ENCODE measurements around the gene STIP1. TPM values are rescaled to one million over a fixed set of nuclear protein-coding genes. Genes with fewer than 3 reads are reported as not detected.

The STIP1 gene
- total RNA-seq, 1 donor from 2014 or later: 115 TPM

DNA sequence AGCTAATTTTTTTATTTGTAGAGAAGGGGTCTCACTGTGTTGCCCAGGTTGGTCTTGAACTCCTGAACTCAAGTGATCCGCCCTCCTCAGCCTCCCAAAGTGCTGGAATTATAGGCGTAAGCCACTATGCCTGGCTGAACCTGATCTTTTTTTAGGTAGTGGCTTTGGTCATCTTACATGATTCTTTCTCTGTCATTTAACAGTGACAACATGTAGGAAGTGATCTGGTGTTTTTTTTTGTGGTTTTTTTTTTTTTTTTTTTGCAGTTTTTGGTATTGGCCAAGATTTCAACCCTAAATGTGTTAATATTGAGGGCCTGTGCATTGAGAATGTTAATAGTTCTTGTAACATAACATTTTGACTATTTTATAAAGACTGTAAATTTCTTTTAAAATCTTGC, 12.5 kb downstream of the STIP1 start:
- no peak for DNase-seq (ENCODE audit: low spot score)

DNA sequence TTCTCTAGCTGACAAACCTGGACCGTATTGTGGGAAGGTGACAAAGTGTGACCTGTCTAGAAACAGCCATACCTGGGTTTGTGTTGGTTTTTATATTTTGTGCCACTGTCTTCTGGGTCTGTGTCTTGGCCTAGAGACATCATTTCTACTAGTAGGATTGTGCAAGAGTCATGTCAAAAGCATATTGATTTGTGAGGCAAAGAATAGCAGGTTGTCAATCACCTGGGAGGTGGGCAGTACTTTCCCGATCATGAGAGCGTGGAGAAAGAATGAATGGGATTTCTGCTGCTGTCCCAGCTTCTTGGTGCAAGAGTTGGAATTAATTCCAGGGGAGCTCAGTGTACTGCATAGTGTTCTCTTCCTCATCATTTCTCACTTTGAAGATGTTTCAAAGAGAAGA, 15.6 kb downstream of the STIP1 start:
- DNase-seq (ENCODE audit: low spot score): no peak

DNA sequence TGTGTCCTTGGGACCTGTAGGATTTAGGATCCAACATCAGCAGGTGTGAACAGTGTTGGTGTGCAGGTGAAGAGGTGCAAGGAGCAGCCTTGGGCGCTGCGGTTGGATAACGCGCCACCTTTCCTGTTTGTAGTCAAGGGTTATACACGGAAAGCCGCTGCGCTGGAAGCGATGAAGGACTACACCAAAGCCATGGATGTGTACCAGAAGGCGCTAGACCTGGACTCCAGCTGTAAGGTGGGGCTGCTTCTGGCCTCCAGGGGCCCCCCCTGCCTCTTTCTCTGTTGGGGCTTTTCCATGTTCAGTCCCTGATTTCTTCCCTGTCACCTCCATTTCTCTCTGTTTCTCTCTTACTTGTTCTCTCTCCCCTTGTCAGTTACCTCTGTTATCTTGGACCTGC, 17.0 kb downstream of the STIP1 start:
- DNase-seq (ENCODE audit: low spot score): no peak

DNA sequence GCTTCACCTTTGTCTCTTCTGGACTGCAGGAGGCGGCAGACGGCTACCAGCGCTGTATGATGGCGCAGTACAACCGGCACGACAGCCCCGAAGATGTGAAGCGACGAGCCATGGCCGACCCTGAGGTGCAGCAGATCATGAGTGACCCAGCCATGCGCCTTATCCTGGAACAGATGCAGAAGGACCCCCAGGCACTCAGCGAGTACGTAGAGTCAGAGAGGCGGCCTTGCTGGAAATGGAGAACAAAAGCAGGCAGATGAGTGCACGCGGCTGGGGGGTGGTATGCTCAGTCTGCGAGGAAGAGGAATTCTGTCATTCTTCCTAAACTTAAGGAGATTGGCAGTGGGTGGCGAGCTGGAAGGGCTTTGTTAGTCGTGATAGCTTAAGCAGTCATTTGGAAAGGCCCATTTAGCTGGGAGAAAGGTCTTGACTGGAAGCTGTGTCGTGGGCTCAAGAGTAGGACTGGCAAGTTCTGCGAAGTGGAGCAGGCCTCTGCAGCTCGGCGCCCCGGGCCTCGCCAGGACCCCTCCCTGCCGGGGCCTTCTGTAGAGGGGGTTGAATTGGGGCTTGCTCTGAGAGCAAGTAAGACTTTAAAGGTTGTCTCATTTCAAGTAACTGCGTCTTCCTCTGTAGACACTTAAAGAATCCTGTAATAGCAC, 17.6 kb downstream of the STIP1 start:
- no peak for DNase-seq (ENCODE audit: low spot score)

DNA sequence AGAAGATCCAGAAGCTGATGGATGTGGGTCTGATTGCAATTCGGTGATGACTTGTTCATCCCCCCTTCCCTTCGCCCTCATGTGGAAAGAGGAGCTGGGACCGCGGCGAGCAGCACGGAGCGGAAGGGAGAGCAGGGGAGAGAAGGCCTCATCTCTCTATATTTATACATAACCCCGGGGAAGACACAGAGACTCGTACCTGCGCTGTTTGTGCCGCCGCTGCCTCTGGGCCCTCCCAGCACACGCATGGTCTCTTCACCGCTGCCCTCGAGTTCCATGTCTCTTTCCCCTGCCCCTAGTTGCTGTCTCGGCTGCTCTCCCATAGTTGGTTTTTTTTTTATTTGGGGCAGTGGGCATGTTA, 18.1 kb downstream of the STIP1 start:
- no peak for DNase-seq (ENCODE audit: low spot score)

DNA sequence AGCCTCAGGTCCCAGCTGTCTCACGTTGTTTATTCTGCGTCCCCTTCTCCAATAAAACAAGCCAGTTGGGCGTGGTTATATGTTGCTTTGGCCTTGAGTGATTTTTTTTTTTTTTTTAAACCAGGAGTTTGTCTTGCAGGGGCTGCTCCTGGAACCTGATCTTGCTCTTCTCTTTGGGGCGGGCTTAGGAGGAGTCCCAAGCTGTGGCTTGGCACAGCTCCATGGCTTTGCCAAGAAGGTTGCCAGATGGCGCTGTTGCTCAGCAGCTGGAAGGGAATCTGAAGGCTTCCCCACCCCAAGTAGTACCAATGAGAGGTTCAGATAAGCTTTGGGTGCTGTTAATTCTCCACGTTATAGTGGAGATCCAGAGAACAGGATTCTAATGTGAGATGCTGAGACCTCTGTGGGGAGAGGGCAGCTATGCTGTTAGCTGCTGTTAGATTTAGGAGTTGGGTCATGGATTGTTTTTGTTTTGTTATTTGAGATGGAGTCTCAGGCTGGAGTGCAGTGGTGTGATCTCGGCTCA, 18.6 kb downstream of the STIP1 start:
- peak; percentile 92 for DNase-seq (ENCODE audit: low spot score)

DNA sequence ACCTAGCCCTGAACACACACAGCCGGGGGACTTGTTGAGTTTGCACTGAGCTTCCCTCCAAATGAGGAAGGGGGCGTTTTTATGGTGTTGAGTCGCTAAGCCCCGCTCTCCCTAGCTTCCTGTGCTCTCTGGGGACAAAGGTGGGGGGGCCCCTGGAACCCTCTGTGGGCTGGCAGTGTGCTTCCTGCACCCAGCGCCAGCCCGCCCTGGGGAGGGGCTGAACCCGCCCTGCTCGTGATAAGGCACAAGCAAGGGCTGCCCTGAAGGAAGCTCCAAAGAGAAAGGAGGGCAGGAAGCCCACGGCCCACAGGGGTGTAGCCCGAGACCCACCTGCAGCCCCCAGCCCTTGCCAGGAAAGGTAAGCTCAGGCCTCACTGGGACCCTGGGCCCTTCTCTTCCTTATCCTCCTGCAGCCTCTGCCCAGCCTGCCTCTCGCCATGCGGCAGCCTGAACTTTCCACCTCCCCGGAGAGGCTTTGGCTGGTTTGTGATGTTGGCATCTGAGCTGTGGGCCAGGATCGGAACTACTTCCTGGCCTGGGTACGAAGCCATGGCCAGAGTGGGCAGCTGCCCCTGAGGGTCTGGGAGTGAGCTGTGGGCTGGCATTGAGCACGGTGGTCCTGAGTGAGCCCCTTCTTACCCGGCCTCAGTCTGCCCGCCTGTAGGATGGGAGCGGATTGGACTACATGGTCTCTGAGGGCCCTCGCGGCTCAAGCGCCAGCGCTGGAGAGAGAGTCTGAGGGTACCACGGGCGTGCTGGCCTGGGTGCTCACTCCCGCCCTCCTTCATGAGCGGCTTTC, 20.7 kb downstream of the STIP1 start, which contains the start of gene FERMT3:
FERMT3 (plus strand) TSS at position 265 of the 799 bp plus-strand sequence. CDS start 644 bp downstream, outside the sequence.
- DNase-seq (ENCODE audit: low spot score): peak; percentile 59

DNA sequence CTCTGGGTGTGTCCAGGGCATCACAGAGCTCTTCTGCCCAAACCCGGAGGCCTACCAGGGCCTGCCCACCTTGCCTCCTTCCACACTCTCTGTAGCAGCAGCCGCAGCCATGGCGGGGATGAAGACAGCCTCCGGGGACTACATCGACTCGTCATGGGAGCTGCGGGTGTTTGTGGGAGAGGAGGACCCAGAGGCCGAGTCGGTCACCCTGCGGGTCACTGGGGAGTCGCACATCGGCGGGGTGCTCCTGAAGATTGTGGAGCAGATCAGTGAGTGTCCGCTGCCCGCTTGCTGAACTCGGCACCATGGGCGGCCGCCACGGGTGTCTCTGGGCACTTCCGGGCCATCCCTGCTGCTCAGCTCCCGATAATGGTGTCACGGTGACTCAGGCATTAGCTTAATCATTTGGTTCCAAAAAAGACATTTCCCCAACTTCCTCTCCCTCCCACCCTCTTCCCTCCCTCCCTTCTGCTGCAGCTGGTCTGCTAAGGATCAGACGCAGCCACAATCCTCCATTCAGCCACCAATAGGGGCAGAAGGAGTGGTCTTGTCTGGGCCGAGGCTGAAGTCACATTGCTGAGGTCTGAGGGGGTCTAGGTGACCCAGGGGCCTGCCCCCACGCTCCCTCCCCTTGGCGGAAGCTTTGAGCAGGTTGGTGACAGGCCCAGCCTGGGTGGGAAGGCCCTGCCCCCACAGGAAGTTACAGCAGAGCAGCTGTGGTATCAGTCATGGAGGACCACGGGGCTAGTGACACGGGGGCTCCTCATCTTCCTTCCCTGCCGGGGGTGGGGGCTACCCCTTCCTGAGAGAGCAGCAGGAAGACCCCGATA, 21.5 kb downstream of the STIP1 start:
- DNase-seq (ENCODE audit: low spot score): peak; percentile 54

DNA sequence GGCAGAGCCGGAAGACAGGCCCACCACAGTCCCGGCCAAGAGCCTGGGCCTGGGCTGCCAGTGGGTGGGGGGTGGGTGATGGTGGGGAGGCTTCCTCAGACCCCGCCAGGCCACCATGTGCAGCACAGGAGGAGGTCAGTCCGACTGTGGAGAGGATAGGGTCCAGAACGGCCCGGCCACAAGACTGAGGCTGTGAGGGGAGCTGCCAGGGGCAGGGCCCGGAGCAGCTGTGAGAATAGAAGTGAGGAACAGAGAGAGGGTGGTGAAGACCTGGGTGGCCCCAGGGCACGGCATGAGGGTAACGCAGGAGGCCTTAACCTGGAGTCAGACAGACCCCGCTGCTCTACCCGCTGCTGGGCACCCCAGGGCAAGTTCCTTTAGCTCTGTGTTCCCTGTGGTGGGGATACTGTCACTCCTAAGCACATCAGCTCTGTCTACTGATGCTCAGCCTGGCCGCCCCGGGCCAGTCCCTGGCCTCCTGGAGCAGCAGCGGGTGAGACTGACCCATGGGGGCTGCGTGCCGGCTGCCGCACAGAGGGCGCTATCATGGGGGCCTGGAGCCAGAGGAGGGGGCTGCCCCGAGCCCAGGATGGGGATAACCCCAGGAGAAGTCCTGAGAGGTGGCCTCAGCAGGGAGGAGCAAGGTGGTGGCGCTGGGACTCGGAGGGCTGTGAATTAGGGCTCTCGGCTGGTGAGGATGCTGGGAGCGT, 22.3 kb downstream of the STIP1 start:
- no peak for DNase-seq (ENCODE audit: low spot score)

DNA sequence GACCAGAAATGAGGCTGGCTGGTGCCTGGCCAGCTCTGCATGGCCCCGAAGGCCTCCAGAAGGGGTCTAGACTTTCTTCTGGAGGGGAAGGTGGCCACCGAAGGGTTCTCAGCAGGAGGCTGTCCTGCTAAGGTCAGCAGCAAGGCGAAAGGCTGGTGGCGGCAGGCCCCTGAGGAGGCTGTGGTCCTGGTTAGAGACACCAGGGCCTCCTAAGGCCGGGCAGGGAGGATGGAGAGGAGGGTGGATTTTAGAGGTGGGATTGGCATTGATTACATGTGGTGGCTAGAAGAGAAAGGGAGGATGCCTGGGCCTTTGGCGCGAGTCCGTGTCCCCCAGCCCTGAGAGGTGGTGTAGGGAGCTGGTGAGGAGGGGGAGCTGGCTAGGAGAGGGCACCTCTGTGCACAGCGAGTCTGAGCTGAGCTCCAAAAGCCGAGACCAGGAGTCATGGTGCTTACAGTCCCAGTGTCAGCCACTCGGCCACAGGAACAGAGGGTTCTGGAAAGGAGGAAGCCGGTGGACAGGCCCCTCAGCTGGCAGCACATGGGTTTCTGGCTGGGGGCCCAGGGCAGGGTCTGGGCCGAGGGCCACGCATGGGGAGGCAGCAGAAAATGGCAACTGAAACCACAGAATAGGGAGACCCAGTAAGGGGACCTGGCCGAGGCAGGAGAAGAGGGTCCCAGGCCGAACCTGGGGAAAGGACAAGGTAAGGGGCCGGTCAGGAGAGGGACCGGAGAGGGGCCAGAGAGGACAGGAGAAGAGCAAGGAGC, 23.0 kb downstream of the STIP1 start:
- DNase-seq (ENCODE audit: low spot score): no peak

DNA sequence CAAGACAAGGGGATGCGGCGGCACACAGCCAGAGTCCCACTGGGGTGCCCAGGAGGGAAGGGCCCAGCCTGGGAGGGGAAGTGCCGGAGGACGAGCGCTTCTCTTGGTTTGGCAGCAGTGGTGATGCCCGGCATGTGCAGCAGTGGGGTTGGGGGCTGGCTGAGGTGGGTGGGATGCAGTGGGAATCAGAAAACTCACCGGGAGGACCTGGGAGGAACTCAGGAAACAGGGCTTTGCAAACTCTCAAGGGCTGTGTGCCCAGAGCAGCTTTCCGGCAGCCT, 23.5 kb downstream of the STIP1 start:
- DNase-seq (ENCODE audit: low spot score): no peak

DNA sequence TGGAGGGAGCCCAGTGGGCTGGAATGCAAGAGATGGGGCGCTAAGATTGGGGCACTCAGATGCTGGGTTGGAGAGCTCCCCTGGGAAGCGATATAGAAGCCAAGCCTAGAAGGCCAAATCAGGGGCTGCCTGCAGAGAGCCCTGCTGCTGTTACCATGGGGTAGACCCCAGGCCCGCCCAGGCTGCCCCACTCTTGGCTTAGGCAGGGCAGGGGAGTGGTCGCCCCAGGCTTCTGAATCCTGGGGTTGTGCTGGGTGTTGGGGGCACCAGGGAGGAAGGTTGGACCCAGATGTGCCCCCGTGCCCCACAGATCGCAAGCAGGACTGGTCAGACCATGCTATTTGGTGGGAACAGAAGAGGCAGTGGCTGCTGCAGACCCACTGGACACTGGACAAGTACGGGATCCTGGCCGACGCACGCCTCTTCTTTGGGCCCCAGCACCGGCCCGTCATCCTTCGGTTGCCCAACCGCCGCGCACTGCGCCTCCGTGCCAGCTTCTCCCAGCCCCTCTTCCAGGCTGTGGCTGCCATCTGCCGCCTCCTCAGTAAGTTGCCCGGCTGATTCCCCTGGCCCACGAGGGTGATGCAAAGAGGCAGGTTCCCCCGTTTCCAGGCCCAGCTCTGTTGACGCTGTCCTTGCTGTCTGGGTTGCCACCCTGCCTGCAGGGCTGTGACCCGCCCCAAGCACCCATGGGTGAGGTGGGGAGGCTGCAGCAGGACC, 24.5 kb downstream of the STIP1 start:
- no peak for DNase-seq (ENCODE audit: low spot score)

DNA sequence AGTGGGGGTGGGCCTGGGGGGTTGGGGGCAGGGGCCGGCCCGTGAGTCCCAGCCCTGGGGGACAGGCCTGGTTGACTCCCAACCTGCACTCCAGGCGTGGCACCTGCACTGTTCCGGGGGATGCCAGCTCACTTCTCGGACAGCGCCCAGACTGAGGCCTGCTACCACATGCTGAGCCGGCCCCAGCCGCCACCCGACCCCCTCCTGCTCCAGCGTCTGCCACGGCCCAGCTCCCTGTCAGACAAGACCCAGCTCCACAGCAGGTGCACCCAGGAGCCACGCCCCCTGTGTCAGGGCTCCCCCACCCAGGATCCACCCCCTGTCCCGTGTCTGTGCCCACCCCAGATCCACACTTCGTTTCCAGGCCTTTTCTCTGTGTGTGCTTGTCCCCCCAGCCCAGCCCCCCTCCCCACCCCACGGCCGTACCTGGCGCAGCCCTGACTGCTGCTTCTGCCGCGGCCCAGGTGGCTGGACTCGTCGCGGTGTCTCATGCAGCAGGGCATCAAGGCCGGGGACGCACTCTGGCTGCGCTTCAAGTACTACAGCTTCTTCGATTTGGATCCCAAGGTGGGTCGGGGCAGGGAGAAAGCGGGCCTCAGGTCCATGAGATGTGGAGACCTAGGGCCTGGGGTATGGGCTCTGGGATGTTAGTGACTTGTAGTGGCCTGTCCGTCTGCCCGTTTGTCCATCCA, 25.4 kb downstream of the STIP1 start:
- no peak for DNase-seq (ENCODE audit: low spot score)

DNA sequence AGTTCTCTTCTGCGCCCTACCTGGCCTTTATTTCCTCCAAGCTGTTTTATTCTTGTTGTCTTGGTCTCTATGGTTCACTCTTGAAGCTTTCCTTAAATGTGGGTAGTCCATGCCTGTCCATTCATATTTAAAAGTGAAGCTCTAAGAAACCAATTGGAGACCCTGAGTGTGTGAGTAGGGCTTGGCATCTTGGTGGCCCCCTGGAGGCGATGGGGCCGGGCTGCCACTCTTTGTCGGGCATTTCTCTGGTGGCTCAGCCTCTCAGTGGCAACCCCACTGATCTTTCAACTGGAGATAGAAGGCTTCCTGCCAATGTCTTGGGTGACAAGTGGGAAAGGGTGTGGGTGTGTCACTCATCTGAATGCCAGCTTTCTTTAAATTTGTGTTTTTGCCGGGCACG, 30.9 kb downstream of the STIP1 start:
- DNase-seq (ENCODE audit: low spot score): no peak

DNA sequence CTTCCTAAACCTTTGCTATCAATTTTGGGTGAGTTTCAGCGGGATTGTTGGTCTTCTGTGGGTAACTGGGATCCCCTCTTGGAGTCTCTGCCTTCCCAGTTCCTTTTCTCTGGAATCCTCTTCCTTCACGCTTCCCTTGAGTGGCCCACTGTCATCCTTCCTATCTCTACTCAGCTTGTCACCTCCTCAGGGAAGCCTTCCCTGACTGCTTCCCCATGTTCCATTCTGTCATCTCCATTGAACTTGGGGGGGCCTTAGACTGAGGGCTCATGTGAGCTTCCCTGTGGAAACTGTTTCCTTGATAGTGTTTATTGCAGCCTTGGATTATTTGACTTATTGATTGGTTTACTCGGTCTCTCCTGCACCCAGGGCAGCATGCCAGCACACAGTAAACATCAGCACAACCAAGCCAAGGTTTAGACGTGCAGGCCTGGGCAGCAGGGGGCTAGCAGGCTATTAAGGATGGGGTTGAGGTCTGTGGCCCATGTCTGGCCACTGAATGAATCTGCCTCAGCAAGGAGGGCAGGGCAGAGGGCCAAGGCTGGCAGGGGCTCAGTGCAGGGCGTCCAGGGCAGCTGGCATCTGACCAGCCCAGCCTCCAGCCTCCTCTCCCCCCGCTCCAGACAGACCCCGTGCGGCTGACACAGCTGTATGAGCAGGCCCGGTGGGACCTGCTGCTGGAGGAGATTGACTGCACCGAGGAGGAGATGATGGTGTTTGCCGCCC, 32.8 kb downstream of the STIP1 start:
- DNase-seq (ENCODE audit: low spot score): peak; percentile 73

DNA sequence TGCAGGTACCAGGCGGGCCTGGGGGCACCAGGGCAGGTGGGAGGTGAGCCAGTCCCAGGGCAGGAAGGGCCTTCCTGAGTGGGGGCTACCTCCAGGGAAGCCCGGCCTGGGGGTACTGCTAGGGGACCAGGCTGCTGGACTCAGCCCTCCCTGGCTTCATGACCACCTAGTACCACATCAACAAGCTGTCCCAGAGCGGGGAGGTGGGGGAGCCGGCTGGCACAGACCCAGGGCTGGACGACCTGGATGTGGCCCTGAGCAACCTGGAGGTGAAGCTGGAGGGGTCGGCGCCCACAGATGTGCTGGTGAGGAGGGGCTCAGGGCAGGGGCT, 33.3 kb downstream of the STIP1 start:
- DNase-seq (ENCODE audit: low spot score): no peak

DNA sequence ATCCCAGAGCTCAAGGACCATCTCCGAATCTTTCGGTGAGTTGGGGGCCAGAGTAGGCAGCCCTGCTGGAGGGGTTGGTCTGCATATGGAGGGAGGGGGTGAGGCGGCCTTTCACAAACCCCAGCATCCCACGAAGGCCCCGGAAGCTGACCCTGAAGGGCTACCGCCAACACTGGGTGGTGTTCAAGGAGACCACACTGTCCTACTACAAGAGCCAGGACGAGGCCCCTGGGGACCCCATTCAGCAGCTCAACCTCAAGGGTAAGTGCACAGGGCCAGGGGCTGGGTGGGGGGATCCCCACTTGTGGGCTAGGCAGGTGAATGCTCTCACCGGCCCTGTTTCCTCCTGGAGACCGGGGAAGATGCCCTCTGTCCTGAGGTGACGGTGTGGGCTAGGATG, 33.8 kb downstream of the STIP1 start:
- no peak for DNase-seq (ENCODE audit: low spot score)

DNA sequence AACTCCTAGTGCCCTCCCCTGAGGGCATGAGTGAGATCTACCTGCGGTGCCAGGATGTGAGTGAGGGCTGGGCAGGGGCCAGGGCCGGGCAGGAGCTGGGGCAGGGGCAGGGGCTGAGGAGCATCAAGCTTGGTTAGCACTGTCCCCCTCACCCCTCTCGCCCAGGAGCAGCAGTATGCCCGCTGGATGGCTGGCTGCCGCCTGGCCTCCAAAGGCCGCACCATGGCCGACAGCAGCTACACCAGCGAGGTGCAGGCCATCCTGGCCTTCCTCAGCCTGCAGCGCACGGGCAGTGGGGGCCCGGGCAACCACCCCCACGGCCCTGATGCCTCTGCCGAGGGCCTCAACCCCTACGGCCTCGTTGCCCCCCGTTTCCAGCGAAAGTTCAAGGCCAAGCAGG, 34.3 kb downstream of the STIP1 start:
- no peak for DNase-seq (ENCODE audit: low spot score)

DNA sequence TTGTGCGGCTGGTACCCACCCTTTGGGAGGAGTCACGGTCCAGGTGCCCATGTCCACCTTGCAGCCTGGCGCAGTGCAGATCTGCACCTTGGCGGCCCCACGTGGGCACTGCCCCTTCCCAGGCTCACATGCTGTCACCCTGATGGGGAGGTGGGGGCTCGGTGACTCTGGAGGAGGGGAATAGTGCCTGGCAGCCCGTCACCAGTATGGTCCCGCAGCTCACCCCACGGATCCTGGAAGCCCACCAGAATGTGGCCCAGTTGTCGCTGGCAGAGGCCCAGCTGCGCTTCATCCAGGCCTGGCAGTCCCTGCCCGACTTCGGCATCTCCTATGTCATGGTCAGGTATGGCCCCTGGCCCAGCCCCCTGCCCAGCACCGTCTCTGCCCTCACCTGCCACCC, 34.8 kb downstream of the STIP1 start:
- no peak for DNase-seq (ENCODE audit: low spot score)
